SK-N-SH (cell line): ENCODE data around the gene DNAJC2. TPM values are rescaled to one million over a fixed set of nuclear protein-coding genes. Genes with fewer than 3 reads are reported as not detected.

Experiments used
- CTCF ChIA-PET: fragments of 300-600, 350-600 bp; formaldehyde crosslinking; extraction: SDS; loops from one replicate; lab custom pipeline; 2021; lab: Yijun Ruan, JAX
- POLR2A ChIA-PET: fragments of 350-600 bp; sonication (Branson Sonifier 250); formaldehyde crosslinking; extraction: SDS; loops from one replicate; lab custom pipeline; 2020; ENCODE audit warnings: antibody characterized with exemption, inconsistent platforms; lab: Yijun Ruan, JAX
- DNase-seq: peaks from one replicate; pipeline ENCODE4 v3.0.0; 2012
- H2AFZ ChIP-seq: fragments of 200-600 bp; sonication (generic); 2 replicates; pipeline ENCODE4 v1.8.1; 2016; ENCODE audit warnings: antibody characterized with exemption, mild to moderate bottlenecking, low read depth
- H3F3A ChIP-seq: fragments of 200-600 bp; sonication (generic); replicated peaks from 2 replicates; pipeline ENCODE3; 2016; ENCODE audit warnings: antibody characterized with exemption, mild to moderate bottlenecking; ENCODE audit not compliant: insufficient read depth
- H3K27ac ChIP-seq, 2 experiments: fragments of 200-500 bp in 1 of 2; fragments of 200-600 bp in 1 of 2; sonication (Bioruptor generic) in 1 of 2; sonication (generic), shearing (Covaris generic) in 1 of 2; 2 replicates each; pipeline versions ENCODE4 v1.5.1 to v1.6.1; 2014 to 2016; ENCODE audit warnings: low read depth in 2 of 2, inconsistent platforms in 1 of 2, low read length in 1 of 2, mild to moderate bottlenecking in 1 of 2, mixed read lengths in 1 of 2
- H3K27me3 ChIP-seq: fragments of 200-600 bp; sonication (generic), shearing (Covaris generic); 2 replicates; pipeline ENCODE4 v1.6.1; 2016; ENCODE audit warnings: mixed run types; ENCODE audit not compliant: insufficient read depth
- H3K36me3 ChIP-seq, 2 experiments: fragments of 200-500 bp in 1 of 2; fragments of 200-600 bp in 1 of 2; sonication (Bioruptor generic) in 1 of 2; sonication (generic) in 1 of 2; replicated peaks in 1 of 2; 2 replicates each; pipeline versions ENCODE3 to v1.5.1; 2014 to 2016; ENCODE audit warnings: low read length in 1 of 2, mild to moderate bottlenecking in 1 of 2; ENCODE audit not compliant: insufficient read depth in 2 of 2, control insufficient read depth in 1 of 2
- H3K4me1 ChIP-seq, 2 experiments: fragments of 200-500 bp in 1 of 2; fragments of 200-600 bp in 1 of 2; sonication (Bioruptor generic) in 1 of 2; sonication (generic), shearing (Covaris generic) in 1 of 2; 2 replicates each; pipeline versions ENCODE4 v1.5.1 to v1.6.1; 2014 to 2016; ENCODE audit warnings: low read depth in 1 of 2, low read length in 1 of 2, mixed run types in 1 of 2; ENCODE audit not compliant: insufficient read depth in 2 of 2, control insufficient read depth in 1 of 2
- H3K4me2 ChIP-seq: fragments of 200-600 bp; sonication (generic), shearing (Covaris generic); 2 replicates; pipeline ENCODE4 v1.6.1; 2017; ENCODE audit warnings: mixed run types
- H3K4me3 ChIP-seq, 2 experiments: fragments of 200-500 bp in 1 of 2; fragments of 200-600 bp in 1 of 2; sonication (Bioruptor generic) in 1 of 2; sonication (generic), shearing (Covaris generic) in 1 of 2; 2 replicates each; pipeline versions ENCODE4 v1.5.1 to v1.8.1; 2014 to 2016; ENCODE audit warnings: low read depth in 2 of 2, inconsistent platforms in 1 of 2, low read length in 1 of 2, mild to moderate bottlenecking in 1 of 2, mixed read lengths in 1 of 2, moderate library complexity in 1 of 2
- H3K79me2 ChIP-seq: fragments of 200-600 bp; sonication (generic); 2 replicates; pipeline ENCODE4 v1.8.1; 2017; ENCODE audit warnings: mild to moderate bottlenecking; ENCODE audit not compliant: insufficient read depth
- H3K9ac ChIP-seq: fragments of 200-600 bp; sonication (generic); 2 replicates; pipeline ENCODE4 v1.6.1; 2017; ENCODE audit warnings: mixed run types
- H3K9me2 ChIP-seq: fragments of 200-600 bp; sonication (generic); 2 replicates; pipeline ENCODE4 v1.6.1; 2017; ENCODE audit warnings: mixed run types
- H3K9me3 ChIP-seq: fragments of 200-600 bp; sonication (generic); 2 replicates; pipeline ENCODE4 v1.6.1; 2017; ENCODE audit warnings: mixed run types, mild to moderate bottlenecking, moderate library complexity
- H4K20me1 ChIP-seq: fragments of 200-600 bp; sonication (generic); 2 replicates; pipeline ENCODE4 v1.6.1; 2017; ENCODE audit warnings: mild to moderate bottlenecking, mixed run types; ENCODE audit not compliant: insufficient read depth
- CHD2 ChIP-seq: fragments of 150-350 bp; IDR thresholded peaks from 2 replicates; pipeline ENCODE4 v1.6.1; 2018; ENCODE audit warnings: low read length; ENCODE audit not compliant: partially characterized antibody
- ELF1 ChIP-seq: IDR thresholded peaks from 2 replicates; pipeline ENCODE4 v1.4.0; 2012
- FOXM1 ChIP-seq: IDR thresholded peaks from 2 replicates; pipeline ENCODE4 v1.4.0; 2012; ENCODE audit warnings: low read depth, mild to moderate bottlenecking
- GABPA ChIP-seq: IDR thresholded peaks from 2 replicates; pipeline ENCODE4 v1.4.0; 2012; ENCODE audit warnings: low read depth, mild to moderate bottlenecking
- JUND ChIP-seq: IDR thresholded peaks from 2 replicates; pipeline ENCODE4 v1.4.0; 2012
- MAX ChIP-seq: IDR thresholded peaks from 2 replicates; pipeline ENCODE4 v1.4.0; 2012; ENCODE audit warnings: low read depth
- MEF2A ChIP-seq: IDR thresholded peaks from 2 replicates; pipeline ENCODE4 v1.4.0; 2012; ENCODE audit warnings: low read depth, borderline replicate concordance
- RAD21 ChIP-seq: IDR thresholded peaks from 2 replicates; pipeline ENCODE4 v1.6.1; 2012; ENCODE audit warnings: mild to moderate bottlenecking, low read length
- RCOR1 ChIP-seq: fragments of 150-350 bp; IDR thresholded peaks from 2 replicates; pipeline ENCODE4 v1.6.1; 2017; ENCODE audit warnings: antibody characterized with exemption, low read length
- RXRA ChIP-seq: IDR thresholded peaks from 2 replicates; pipeline ENCODE4 v1.4.0; 2012; ENCODE audit warnings: low read depth, mild to moderate bottlenecking, borderline replicate concordance
- SIN3A ChIP-seq: IDR thresholded peaks from 2 replicates; pipeline ENCODE4 v1.6.1; 2012; ENCODE audit warnings: low read depth, mild to moderate bottlenecking, low read length, moderate library complexity, borderline replicate concordance
- TCF12 ChIP-seq: IDR thresholded peaks from 2 replicates; pipeline ENCODE4 v1.4.0; 2012
- TEAD4 ChIP-seq: IDR thresholded peaks from 2 replicates; pipeline ENCODE4 v1.4.0; 2012; ENCODE audit warnings: mild to moderate bottlenecking, borderline replicate concordance; ENCODE audit not compliant: insufficient read depth
- WGBS: methylation state at CpG from one replicate; pipeline ENCODE4 v1.1.6; 2017; ENCODE audit warnings: low lambda C conversion rate; 5-methylcytosine and 5-hydroxymethylcytosine counted together
- polyA plus RNA-seq, 3 experiments: library from polyadenylated mRNA; depleted of rRNA; stranded (reverse); fragments of >200 nt; gene quantifications; 2 replicates each; pipeline ENCODE4 v1.2.3, GENCODE V29; 2012
- TF ChIP-seq, protein P1 (sequence below): fragments of 150-350 bp; IDR thresholded peaks from 2 replicates; pipeline ENCODE4 v1.6.1; 2016; ENCODE audit warnings: mild to moderate bottlenecking, low read depth, low read length
- TF ChIP-seq, protein P2 (sequence below): IDR thresholded peaks from 2 replicates; pipeline ENCODE4 v1.6.1; 2012; ENCODE audit warnings: mild to moderate bottlenecking, low read depth, low read length, moderate library complexity
- TF ChIP-seq, protein P3 (sequence below): IDR thresholded peaks from 2 replicates; pipeline ENCODE4; 2012
- TF ChIP-seq, protein P4 (sequence below): fragments of 150-350 bp; IDR thresholded peaks from 2 replicates; pipeline ENCODE4 v1.6.1; 2017; ENCODE audit warnings: antibody characterized with exemption, low read length, low read depth, borderline replicate concordance

The DNAJC2 gene
- polyA plus RNA-seq, 1 of the 3 experiments (the other 2 are of a cell fraction), result 18.9 TPM

DNA sequence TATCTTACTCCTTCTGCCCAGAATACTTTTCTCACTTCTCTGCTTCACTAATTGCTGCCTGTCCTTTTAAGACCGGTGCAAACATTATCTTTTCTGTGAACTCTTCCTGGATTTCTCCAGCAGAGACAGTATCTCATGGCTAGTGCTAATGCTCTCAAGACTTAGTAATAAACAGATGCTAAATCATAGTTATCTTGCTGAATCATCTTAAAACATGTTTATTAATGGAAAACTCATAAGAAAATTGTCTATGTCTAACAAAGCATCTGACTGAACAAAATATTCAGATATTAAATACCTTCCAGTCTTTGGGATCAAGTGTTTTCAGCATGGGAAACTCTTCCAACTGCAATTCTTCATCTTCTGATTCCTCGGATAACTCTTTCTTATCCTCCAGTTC, 3.1 kb downstream of the DNAJC2 start:
- H4K20me1 ChIP-seq, result 0 out of 2 replicates have a peak, but pooled peaks cover 3% of the 10 kb centered on the region
- 82% methylated on average over 2 of the region's 2 CpGs for WGBS
- peaks cover 85% of the 10 kb centered on the region for H3K79me2 ChIP-seq
- peaks cover 5 to 7% of the 10 kb centered on the region in 2 experiments; a peak in 1 of 4 replicates for H3K4me1 ChIP-seq
- no peaks in the 10 kb centered on the region for H3K9me2 ChIP-seq
- ChIA-PET POLR2A (no interaction called here), CTCF (no interaction called here)
- peaks cover 27 to 44% of the 10 kb centered on the region in 2 experiments for H3K36me3 ChIP-seq
- no peaks in the 10 kb centered on the region for H3F3A ChIP-seq
- no peak overlapping the region for H3K4me2 ChIP-seq
- H3K27ac ChIP-seq, result no peak overlapping the region
- DNase-seq, result no peak
- H3K27me3 ChIP-seq, result no peaks in the 10 kb centered on the region
- no peak overlapping the region for H3K4me3 ChIP-seq
- no peak overlapping the region for H2AFZ ChIP-seq
- no peak overlapping the region for H3K9ac ChIP-seq
- TF ChIP-seq, protein P1, sequence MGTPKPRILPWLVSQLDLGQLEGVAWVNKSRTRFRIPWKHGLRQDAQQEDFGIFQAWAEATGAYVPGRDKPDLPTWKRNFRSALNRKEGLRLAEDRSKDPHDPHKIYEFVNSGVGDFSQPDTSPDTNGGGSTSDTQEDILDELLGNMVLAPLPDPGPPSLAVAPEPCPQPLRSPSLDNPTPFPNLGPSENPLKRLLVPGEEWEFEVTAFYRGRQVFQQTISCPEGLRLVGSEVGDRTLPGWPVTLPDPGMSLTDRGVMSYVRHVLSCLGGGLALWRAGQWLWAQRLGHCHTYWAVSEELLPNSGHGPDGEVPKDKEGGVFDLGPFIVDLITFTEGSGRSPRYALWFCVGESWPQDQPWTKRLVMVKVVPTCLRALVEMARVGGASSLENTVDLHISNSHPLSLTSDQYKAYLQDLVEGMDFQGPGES, result no peak
- TF ChIP-seq RAD21 (no peak), RCOR1 (no peak), GABPA (no peak), TCF12 (no peak), CHD2 (no peak), RXRA (no peak), JUND (no peak)
- H3K9me3 ChIP-seq, result no peaks in the 10 kb centered on the region

DNA sequence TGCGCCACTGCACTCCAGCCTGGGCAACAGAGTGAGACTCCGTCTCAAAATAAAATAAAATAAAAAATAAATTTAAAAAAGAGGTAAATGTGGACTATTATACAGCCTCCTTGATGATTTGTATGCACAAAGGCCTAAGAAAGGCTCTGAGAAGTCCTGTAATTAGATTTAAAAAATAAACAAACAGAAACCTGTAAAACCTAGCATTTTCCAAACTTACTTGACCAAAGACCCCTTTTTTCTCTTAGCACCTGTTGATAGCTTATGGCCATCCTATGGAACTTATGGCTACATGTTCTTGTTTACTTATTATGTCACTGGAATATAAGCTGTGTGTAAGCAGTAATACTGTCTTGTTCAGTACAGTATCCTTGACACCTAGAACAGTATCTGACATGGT, 5.7 kb downstream of the DNAJC2 start:
- Histone ChIP-seq H3K4me3 (no peak overlapping the region), H3K79me2 (peaks cover 94% of the 10 kb centered on the region)
- no peak for TF ChIP-seq ELF1
- no peak for TF ChIP-seq SIN3A
- no peak for TF ChIP-seq FOXM1
- TF ChIP-seq MAX, result no peak
- TF ChIP-seq MEF2A, result no peak
- TF ChIP-seq, protein P1, result no peak
- no peak for TF ChIP-seq GABPA
- TF ChIP-seq, protein P2, sequence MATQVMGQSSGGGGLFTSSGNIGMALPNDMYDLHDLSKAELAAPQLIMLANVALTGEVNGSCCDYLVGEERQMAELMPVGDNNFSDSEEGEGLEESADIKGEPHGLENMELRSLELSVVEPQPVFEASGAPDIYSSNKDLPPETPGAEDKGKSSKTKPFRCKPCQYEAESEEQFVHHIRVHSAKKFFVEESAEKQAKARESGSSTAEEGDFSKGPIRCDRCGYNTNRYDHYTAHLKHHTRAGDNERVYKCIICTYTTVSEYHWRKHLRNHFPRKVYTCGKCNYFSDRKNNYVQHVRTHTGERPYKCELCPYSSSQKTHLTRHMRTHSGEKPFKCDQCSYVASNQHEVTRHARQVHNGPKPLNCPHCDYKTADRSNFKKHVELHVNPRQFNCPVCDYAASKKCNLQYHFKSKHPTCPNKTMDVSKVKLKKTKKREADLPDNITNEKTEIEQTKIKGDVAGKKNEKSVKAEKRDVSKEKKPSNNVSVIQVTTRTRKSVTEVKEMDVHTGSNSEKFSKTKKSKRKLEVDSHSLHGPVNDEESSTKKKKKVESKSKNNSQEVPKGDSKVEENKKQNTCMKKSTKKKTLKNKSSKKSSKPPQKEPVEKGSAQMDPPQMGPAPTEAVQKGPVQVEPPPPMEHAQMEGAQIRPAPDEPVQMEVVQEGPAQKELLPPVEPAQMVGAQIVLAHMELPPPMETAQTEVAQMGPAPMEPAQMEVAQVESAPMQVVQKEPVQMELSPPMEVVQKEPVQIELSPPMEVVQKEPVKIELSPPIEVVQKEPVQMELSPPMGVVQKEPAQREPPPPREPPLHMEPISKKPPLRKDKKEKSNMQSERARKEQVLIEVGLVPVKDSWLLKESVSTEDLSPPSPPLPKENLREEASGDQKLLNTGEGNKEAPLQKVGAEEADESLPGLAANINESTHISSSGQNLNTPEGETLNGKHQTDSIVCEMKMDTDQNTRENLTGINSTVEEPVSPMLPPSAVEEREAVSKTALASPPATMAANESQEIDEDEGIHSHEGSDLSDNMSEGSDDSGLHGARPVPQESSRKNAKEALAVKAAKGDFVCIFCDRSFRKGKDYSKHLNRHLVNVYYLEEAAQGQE, result no peak
- TF ChIP-seq RXRA, result no peak
- TF ChIP-seq, protein P3, sequence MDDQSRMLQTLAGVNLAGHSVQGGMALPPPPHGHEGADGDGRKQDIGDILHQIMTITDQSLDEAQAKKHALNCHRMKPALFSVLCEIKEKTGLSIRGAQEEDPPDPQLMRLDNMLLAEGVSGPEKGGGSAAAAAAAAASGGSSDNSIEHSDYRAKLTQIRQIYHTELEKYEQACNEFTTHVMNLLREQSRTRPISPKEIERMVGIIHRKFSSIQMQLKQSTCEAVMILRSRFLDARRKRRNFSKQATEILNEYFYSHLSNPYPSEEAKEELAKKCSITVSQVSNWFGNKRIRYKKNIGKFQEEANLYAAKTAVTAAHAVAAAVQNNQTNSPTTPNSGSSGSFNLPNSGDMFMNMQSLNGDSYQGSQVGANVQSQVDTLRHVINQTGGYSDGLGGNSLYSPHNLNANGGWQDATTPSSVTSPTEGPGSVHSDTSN, result no peak
- no peak for TF ChIP-seq RCOR1
- TF ChIP-seq, protein P4, sequence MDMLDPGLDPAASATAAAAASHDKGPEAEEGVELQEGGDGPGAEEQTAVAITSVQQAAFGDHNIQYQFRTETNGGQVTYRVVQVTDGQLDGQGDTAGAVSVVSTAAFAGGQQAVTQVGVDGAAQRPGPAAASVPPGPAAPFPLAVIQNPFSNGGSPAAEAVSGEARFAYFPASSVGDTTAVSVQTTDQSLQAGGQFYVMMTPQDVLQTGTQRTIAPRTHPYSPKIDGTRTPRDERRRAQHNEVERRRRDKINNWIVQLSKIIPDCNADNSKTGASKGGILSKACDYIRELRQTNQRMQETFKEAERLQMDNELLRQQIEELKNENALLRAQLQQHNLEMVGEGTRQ, result no peak
- TF ChIP-seq TEAD4, result no peak

More for the DNA sequence above, 5.7 kb downstream of the DNAJC2 start:
- Histone ChIP-seq H3K9me3 (no peaks in the 10 kb centered on the region), H3K36me3 (peaks cover 46 to 47% of the 10 kb centered on the region in 2 experiments), H3K27ac (no peak overlapping the region), H3K27me3 (no peaks in the 10 kb centered on the region), H3K9me2 (no peaks in the 10 kb centered on the region), H3K9ac (no peak overlapping the region), H3F3A (no peaks in the 10 kb centered on the region), H2AFZ (no peak overlapping the region), H4K20me1 (0 out of 2 replicates have a peak, but pooled peaks cover 3% of the 10 kb centered on the region), H3K4me1 (peaks cover 3 to 5% of the 10 kb centered on the region in 2 experiments; a peak in 1 of 4 replicates), H3K4me2 (no peak overlapping the region)
- 98% methylated on average over 2 of the region's 2 CpGs for WGBS
- ChIA-PET CTCF (interaction anchor here (1.3 kb wide), 1 partner anchor 12 kb away, joined by 5 read pairs; no protein-coding TSS in a partner anchor), POLR2A (no interaction called here)
- no peak for DNase-seq
